ENCODE results near the gene SCRG1. TPM values are rescaled to one million over a fixed set of nuclear protein-coding genes. Genes with fewer than 3 reads are reported as not detected.

The SCRG1 gene
- total RNA-seq, 4 donors from 2014 or later: 0.16 to 0.47 (median 0.29) TPM

DNA sequence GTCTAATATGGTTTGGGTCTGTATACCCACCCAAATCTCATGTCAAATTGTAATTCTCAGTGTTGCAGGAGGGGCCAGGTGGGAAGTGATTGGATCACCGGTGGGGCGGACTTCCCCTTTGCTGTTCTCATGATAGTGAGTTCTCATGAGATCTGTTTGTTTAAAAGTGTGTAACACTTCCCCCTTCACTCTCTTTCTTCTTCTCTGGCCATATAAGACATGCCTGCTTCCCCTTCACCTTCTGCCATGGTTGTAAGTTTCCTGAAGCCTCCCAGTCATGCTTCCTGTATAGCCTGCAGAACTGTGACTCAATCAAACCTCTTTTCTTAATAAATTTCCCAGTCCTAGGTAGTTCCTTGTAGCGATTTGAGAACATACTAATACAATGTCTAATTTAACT lies 19.7 kb upstream of the SCRG1 start:
- no peaks in the 10 kb centered on the region for H3K27me3 ChIP-seq
- H3K4me3 ChIP-seq: no peak overlapping the region
- no peak overlapping the region for H3K27ac ChIP-seq
- no peaks in the 10 kb centered on the region for H3K9me3 ChIP-seq
- TF ChIP-seq POLR2AphosphoS5 (IDR thresholded peaks at IDR 0.05) (no peak), POLR2A (IDR thresholded peaks at IDR 0.05) (no peak), EP300 (IDR thresholded peaks at IDR 0.05) (no peak)
- TF ChIP-seq, protein P1, sequence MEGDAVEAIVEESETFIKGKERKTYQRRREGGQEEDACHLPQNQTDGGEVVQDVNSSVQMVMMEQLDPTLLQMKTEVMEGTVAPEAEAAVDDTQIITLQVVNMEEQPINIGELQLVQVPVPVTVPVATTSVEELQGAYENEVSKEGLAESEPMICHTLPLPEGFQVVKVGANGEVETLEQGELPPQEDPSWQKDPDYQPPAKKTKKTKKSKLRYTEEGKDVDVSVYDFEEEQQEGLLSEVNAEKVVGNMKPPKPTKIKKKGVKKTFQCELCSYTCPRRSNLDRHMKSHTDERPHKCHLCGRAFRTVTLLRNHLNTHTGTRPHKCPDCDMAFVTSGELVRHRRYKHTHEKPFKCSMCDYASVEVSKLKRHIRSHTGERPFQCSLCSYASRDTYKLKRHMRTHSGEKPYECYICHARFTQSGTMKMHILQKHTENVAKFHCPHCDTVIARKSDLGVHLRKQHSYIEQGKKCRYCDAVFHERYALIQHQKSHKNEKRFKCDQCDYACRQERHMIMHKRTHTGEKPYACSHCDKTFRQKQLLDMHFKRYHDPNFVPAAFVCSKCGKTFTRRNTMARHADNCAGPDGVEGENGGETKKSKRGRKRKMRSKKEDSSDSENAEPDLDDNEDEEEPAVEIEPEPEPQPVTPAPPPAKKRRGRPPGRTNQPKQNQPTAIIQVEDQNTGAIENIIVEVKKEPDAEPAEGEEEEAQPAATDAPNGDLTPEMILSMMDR (IDR thresholded peaks at IDR 0.05): no peak
- WGBS: 82% methylated on average over 3 of the region's 3 CpGs
- no peak for DNase-seq (ENCODE audit: low spot score in 2 of 2)
- H3K36me3 ChIP-seq: no peaks in the 10 kb centered on the region
- peaks cover 20% of the 10 kb centered on the region for H3K4me1 ChIP-seq

DNA sequence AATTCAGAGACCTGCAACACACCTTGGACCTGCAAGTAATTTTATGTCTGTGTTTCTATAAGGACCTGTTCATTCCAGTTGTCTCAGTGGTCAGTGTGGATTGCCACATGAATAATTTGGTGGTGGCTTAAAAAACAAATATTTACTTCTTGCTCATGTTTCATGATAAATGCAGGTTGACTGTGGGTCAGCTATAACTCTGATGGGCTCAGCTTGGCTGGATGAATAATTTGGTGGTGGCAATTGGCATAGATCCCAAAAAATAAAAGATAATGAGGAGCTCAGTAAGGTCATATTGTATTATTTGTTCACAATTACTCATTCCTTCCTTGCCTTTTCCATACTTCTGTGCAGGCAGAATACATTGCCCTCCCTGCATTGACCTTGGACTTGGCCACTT lies 18.9 kb upstream of the SCRG1 start:
- Histone ChIP-seq H3K27me3 (no peaks in the 10 kb centered on the region), H3K9me3 (no peaks in the 10 kb centered on the region), H3K27ac (no peak overlapping the region), H3K4me1 (peaks cover 20% of the 10 kb centered on the region), H3K36me3 (no peaks in the 10 kb centered on the region), H3K4me3 (no peak overlapping the region)
- no peak for DNase-seq (ENCODE audit: low spot score in 2 of 2)
- TF ChIP-seq POLR2A (IDR thresholded peaks at IDR 0.05) (no peak), EP300 (IDR thresholded peaks at IDR 0.05) (no peak), POLR2AphosphoS5 (IDR thresholded peaks at IDR 0.05) (no peak)
- TF ChIP-seq, protein P1 (IDR thresholded peaks at IDR 0.05): no peak

DNA sequence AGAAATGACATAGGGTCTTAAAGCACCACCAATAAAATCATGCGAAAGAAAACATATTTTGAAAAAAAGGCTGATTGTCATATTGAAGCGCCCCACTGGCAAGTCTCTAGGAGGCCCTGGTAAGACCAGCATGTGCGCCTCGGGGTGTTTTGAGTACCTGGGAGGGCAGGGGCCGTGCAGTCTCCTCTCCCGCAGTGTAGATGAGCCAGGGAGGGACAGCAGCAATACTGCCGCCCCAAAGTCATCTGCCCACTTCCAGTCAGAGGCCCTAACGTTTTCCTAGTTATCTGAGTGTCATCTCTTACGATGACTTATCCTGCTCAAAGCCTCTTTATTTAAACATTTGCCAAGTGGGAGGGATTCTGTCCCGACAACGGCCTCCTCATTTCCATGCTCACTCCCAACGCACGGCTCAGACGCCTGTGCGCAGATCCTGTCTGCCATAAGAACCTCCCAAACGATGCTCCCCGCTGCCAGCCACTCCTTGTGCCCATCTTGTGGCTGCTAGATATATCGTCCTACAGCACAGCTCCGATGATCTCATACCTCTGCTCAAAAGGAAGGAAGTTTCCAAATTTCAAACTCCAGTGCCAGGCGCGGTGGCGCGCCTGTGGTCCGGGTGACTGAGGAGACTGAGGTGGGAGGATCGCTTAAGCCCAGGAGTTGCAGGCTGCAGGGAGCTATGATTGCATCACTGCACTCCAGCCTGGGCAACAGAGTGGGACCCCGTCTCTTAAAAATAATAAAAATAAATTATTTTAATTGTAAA lies 17.2 kb upstream of the SCRG1 start:
- 85% methylated on average over 26 of the region's 26 CpGs for WGBS
- Histone ChIP-seq H3K27me3 (no peaks in the 10 kb centered on the region), H3K36me3 (no peaks in the 10 kb centered on the region), H3K4me1 (peaks cover 30% of the 10 kb centered on the region), H3K9me3 (no peaks in the 10 kb centered on the region), H3K4me3 (no peak overlapping the region), H3K27ac (peak overlapping the region; percentile 54)
- peak; percentile 74 to 81 for DNase-seq (ENCODE audit: low spot score in 2 of 2)
- TF ChIP-seq EP300 (IDR thresholded peaks at IDR 0.05): no peak
- TF ChIP-seq POLR2A (IDR thresholded peaks at IDR 0.05): peak in 1 of 2 donors; percentile 16

DNA sequence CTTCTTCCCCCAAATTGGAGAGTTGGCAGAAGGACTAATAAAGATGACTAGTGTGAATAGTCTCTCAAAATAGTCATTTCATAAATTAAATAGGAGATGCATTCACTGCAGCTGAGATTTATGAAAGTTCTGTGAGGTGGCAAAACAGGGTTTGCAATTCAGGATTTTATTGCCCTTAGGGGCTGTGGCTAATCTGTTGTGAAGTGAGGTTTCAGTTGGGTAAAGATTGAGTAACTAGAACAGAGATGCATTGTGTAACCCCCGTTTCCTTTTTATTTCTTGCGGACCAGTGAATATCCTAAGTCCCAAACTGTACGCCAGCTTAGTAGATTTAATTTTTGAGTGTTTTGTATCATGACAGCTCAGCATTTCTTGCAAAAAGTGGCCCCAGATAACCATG lies 16.2 kb upstream of the SCRG1 start:
- Histone ChIP-seq H3K36me3 (no peaks in the 10 kb centered on the region), H3K27me3 (no peaks in the 10 kb centered on the region), H3K4me3 (no peak overlapping the region), H3K4me1 (peaks cover 29% of the 10 kb centered on the region), H3K27ac (peak overlapping the region; percentile 54), H3K9me3 (no peaks in the 10 kb centered on the region)
- DNase-seq (ENCODE audit: low spot score in 2 of 2): no peak
- WGBS: 77% methylated on average over 3 of the region's 3 CpGs
- TF ChIP-seq POLR2A (IDR thresholded peaks at IDR 0.05) (no peak), EP300 (IDR thresholded peaks at IDR 0.05) (no peak), POLR2AphosphoS5 (IDR thresholded peaks at IDR 0.05) (no peak)
- TF ChIP-seq, protein P1 (IDR thresholded peaks at IDR 0.05): no peak

DNA sequence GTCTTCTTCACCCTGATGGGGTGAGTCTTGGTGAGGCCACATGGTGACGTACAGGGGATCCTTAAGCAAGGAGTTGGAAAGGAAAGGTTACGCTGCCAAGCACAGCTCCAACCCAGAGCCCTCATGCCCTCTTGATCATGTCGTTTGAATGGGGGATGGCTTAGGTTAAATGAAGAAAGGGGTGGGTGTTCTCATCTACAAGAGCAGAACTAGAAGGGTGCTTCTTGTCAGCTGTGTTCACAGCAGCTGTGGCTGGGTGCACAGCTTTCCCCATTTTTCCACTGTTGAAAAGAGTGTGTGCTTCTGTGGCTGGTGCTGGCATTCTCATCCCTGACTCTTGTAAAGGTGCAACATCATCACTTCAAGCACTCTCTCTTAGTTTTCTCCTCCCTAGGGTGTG lies 15.5 kb upstream of the SCRG1 start:
- peaks cover 29% of the 10 kb centered on the region for H3K4me1 ChIP-seq
- H3K9me3 ChIP-seq: no peaks in the 10 kb centered on the region
- 81% methylated on average over 3 of the region's 3 CpGs for WGBS
- H3K27ac ChIP-seq: peak overlapping the region; percentile 54
- DNase-seq (ENCODE audit: low spot score in 2 of 2): no peak
- TF ChIP-seq POLR2A (IDR thresholded peaks at IDR 0.05) (no peak), POLR2AphosphoS5 (IDR thresholded peaks at IDR 0.05) (no peak)
- no peak overlapping the region for H3K4me3 ChIP-seq
- H3K36me3 ChIP-seq: no peaks in the 10 kb centered on the region
- no peaks in the 10 kb centered on the region for H3K27me3 ChIP-seq

DNA sequence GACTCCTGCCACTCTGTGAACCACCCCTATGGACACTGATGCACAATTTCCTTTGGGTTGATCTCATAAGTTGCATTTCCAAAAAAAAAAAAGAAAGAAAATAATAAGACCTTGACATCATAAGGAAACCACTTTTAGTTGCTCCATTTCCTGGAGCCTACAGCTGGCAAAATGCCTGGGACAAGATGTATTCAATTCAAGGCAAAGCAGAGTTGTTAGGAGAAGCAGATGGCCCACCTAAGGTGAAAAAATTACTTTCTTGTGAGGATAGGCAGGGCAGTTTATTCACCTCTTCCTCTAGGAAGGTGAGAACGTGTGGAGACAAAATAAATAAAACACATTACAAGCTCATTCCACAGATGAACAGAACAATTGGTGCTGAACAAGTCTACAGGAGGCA lies 14.1 kb upstream of the SCRG1 start:
- DNase-seq (ENCODE audit: low spot score in 2 of 2): no peak
- H3K4me1 ChIP-seq: peaks cover 29% of the 10 kb centered on the region
- H3K4me3 ChIP-seq: no peak overlapping the region
- TF ChIP-seq, protein P1 (IDR thresholded peaks at IDR 0.05): no peak
- no peak for TF ChIP-seq POLR2A (IDR thresholded peaks at IDR 0.05)
- no peak for TF ChIP-seq EP300 (IDR thresholded peaks at IDR 0.05)
- no peak for TF ChIP-seq POLR2AphosphoS5 (IDR thresholded peaks at IDR 0.05)
- no peaks in the 10 kb centered on the region for H3K9me3 ChIP-seq
- no peak overlapping the region for H3K27ac ChIP-seq
- no peaks in the 10 kb centered on the region for H3K27me3 ChIP-seq
- 78% methylated on average over 1 of the region's 1 CpG for WGBS
- H3K36me3 ChIP-seq: no peaks in the 10 kb centered on the region
